GM12872 (cell line): Measurements from ENCODE around the gene RITA1.

Experiments
- CTCF ChIP-seq: IDR thresholded peaks from 3 replicates; pipeline ENCODE4 v1.5.1; 2011; ENCODE audit warnings: low read depth, mild to moderate bottlenecking, low read length, moderate library complexity; ENCODE audit not compliant: insufficient read depth

RITA1 gene

GRCh38 chr12:113165521-113166450, 19.7 kb upstream of the RITA1 start:
- no peak for TF ChIP-seq CTCF

GRCh38 chr12:113167868-113168267, 17.7 kb upstream of the RITA1 start:
- TF ChIP-seq CTCF, result no peak

- no peak for TF ChIP-seq CTCF
These were observed 15.8 kb upstream of the RITA1 start for GRCh38 chr12:113169697-113170096.

GRCh38 chr12:113170457-113170856, 15.1 kb upstream of the RITA1 start:
- no peak for TF ChIP-seq CTCF

- no peak for TF ChIP-seq CTCF
These were observed 14.6 kb upstream of the RITA1 start for GRCh38 chr12:113170926-113171325.

GRCh38 chr12:113171543-113171942, 14.0 kb upstream of the RITA1 start:
- TF ChIP-seq CTCF, result no peak

GRCh38 chr12:113172185-113172584, 13.3 kb upstream of the RITA1 start:
- no peak for TF ChIP-seq CTCF
